NOMO-1 treated with DMSO at 0.1 percent for 48 hours (cell line): ENCODE measurements around the gene KAZN.
"Not testable (repeated sequence)": the region's sequence is repeated elsewhere in the genome, so short reads cannot be mapped to it uniquely, and the experiment has no call there.

ENCODE experiments used
- DNase-seq: peaks from one replicate; lab custom pipeline; 2025; ENCODE audit not compliant: unreplicated experiment; lab: John Stamatoyannopoulos, UW

Gene KAZN

DNA sequence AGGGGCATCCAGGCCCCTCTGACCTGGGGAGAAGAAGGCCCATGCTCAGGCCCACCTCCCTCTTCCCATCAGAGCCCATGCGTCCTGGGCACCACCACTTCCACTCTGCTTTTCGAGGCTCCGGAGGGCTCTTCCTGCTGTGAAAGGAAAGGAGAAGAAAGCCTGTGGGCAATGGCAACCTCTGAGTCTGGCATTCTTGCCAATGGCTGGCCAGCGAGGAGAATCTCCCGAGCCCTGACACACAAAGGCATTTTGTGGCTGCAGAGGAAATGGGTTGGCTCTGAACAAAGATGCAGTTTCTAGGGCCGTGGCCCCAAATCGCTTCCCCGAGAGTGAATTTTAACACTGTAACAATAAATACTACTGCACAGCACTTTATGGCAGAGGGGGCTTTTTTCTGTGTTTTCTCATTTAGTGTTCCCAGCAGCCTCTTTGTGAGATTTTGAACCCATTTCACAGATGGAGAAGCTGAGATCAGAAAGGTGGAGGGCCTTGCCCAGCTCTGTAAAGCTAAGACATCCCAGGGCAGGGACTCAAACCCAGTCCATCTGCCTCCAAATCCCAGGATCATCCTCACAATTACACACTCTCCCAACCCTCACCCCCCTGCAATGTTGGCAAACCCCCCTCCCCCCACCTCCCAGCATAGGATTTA is 519.3 kb downstream of the KAZN start:
- no peak for DNase-seq

DNA sequence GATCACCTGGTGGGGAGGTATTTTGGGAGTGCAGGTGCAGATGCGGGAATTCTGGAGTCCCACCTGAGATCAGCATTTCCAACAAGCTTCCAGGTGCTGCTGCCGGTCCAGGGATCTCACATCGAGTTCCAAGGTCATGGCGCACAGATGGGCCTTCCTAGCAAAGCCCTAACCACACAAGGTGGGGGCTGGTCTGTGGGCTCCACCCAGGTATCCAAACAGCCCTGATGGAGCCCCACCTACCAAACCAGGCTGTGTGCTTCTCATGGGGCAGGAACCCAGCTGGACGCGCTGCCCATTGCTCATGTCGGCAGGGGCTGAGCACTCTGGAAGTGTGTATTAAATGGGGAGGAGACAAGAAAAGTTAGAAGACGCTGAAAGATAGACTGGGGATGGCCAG is 520.1 kb downstream of the KAZN start:
- DNase-seq, result no peak

DNA sequence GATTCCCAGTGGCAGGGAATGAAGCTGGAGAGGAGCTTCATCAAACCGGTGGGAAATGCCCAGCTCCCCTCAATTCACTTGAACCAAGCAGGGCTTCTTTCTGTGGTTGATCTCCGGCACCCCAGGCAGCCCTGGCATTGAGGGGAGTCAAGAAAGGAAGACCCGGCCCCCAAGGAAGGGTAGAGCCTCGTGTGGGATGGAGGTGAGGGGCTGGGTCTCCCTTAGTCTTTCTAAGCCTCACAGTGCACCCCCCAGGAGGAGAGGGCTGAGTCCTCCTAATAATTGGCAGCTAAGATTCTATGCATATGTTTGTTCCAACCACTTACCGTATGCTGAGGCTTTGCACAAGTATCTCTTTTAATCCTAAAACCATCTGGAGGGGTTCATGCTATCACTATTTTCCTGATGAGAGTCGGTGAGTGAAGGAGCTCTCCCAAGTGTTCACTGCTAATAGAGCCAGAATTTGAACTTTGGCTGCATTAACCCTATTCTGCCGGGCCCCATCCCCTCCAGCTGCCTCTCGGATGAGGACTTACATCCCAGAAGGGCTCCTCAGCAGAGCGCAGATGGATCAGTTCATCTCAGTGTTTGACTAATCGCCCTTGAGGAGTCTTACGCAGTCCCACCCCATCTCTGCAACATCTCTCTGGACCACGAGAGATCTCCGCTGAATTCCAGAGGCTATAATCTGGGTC is 521.9 kb downstream of the KAZN start:
- no peak for DNase-seq

DNA sequence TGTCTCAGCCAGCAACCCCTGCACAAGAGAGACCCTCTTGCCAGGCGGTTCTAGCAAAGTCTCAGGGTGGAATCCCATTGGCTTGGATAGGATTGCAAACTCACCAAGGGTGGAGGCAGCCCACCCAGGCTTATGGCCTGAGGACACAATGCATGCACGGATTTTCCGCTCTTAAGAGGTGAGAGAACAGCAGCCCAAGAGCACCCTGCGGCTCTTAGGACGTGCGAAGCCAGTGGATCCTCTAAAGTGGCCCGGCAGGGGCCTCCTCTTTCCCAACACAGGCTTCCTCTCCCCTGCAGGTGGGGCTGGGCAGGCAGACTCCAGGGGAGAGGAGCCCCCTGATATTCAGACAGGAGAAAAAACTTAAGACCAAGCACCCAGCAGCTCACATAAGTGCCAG is 523.8 kb downstream of the KAZN start:
- DNase-seq, result no peak

DNA sequence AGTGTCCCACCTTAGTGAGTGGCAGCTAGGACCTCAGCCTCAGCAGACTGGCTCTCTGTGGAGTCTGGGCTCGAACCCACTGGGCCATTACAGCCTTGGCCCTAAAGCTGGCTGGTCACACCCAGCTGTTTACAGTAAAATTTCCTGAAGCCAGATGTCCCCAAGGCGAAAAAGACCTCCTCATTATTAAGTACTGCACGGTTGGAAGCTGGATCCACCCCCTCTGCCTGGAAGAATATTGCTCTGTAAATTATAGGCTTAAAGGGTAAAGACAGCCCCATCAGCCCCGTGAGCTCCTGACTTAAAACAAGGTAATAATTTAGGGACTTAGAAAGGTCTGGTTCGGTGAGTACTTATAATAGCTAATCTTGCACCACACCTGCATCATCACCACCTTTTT is 524.8 kb downstream of the KAZN start:
- no peak for DNase-seq

DNA sequence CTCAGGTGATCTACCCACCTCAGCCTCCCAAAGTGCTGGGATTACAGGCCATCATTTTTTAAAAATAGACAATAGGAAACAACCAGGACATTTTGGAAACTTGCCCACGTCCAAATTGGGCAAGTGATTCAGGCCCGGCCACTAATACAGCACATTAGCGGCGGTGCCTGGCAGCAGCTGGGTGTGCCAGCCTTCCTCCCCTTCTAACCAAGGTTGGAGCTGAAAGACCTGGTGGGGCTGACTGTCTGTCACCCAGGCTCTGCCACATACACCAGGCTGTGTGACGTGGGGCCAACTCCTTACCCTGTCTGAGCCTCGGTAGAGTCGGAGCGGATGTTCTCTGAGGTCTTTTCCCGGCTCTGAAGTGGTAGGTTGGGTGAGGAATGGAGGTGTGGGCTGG is 525.4 kb downstream of the KAZN start:
- DNase-seq, result no peak

DNA sequence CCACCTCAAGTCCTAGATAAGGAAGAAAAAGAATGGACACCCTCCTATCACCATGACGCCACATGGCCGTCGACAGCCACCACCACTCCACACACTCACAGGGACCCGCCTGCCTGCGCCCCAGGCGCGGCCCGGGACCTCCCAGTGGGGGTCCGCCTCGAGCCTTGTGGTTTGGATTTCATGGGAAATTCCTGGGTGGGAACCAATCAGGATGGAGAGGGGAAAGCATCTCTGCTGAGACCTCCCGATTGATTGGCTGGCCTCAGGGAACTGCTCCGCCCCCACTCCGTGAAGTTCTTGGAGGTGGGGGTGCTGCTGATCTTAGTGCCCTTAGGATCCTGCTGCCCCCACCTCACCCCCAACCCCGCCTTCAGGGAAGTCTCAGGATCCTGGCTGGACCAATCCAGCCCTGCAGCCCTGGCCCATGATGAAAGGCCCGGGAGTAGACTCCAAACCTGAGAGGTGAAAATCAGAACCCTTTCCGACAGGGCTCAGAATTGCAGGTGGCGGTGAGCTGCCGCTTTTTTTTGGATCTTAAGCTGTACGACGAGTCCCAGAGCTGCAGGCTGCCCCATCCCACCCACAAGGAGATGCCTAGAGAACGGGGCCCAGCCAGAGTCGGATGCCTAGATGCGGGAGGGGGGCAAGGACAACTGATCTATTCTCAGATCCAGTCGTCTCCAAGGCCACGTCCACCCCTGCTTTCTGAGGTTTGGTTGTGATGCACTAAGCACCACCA is 526.0 kb downstream of the KAZN start:
- no peak for DNase-seq

DNA sequence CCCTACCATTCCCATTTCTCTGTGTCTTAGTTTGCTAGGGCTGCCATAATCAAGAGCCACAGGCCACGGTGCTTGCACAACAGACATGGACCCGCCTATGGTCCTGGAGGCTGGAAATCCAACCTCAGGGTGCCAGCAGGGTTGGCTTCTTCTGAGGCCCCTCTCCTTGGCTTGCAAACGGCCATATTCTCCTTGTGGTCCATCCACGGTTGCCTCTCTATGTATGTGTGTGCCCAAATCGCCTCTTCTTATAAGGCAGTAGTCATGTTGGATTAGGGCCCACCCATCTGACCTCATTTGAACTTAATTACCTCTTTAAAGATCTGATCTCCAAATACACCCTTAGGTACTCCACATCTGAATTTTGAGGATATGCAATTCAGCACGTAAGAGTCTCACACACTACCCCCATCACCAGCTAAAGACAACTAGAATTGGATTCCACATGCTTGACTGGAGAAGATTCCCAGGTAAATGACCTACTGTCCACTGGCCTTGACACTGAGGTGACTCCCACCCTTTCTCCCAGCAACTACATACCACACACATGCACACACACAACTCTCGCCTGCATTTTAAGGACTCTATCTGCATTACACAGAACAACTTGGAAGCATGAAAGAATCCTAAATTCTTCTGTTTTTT is 526.7 kb downstream of the KAZN start:
- DNase-seq, result no peak

DNA sequence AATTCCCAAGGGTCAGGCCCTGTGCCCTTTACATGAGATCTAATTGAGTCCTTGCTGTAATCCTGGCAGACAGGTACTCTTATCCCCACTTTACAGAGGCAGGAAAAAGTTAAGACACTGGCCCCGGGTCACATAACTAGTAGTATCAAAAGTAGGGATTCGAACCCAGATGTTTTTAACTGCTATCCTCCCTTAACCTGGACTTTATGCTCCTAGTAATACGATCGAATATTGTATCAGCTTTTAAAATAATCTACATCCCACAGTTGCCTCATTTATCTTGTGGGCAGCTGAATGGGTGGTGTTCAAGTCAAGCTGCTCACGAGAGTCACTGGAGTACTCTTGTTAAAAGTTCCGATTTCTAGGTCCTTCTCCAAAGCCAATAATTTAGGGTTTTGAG is 529.6 kb downstream of the KAZN start:
- no peak for DNase-seq

DNA sequence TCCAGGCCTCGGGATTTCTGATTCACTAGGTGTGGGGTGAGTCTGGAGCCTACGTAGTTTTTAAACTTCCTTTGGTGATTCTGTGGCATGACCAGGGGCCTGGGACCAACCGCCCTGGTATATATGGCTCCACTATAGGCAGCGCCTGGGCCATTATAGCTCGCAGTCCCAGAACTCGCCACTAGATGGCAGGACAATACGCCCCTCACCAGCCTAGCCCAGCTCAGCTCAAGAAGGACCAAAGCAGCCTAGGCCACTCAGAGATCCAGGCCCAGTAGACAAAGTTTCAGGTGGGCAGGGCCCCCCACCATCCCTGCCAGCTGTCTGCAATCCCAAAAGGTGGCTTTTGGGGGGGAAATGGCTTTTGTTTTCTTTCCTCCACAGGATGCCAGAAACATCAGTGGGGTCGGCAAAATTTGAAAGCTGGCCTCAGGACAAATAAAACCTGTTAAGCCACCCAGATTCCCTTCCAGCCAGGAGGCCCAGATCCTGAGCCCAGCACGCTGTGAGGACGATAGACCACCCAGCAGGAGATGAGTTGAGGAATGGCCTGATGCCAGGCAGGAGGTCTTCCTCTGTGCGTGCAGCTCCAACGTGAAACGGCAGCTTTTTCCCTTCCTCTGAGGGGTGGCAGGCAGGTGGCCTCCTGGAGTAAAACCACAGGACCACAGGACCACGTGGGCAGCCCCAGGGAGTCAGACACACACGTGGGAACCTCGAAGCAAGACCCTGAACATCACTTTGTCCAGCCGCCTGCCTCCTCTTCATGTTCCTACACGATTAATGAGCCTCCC is 530.2 kb downstream of the KAZN start:
- peak; percentile 14 for DNase-seq

DNA sequence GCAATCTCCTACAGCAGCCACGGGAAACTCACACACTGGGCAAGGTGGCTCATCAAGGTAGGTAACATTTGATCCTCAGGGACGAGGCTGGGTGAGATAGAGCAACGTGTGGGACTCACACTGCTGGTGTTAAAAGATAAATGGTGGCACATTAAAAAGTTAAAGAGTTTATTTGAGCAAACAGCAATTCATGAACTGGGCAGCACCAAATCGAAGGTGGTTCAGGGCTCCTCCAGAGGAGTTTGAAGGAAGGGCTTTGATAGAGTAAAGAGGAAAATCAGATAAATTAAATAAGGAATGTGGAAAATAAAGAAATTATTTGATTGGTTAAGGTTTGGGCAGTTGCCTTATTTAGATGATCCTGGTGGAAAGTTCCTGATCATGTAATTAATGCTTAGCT is 531.5 kb downstream of the KAZN start:
- no peak for DNase-seq

DNA sequence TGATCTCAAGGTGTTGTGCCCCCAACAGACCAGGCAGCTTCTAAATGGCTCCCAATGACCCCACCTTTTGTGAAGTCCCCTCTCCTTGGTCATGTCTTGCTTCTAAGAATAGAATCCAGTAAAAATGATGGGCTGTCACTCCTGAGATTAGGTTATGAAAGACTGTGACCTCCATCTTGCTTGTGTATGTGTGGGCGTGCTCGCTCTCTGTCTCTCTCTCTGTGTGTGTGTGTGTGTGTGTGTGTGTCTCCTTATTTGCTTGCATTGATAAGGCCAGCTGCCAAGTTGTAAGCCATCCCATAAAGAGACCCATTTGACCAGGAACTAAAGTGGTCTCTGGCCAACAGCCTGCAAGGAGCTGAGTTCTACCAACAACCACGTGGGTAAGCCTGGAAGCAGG is 532.1 kb downstream of the KAZN start:
- no peak for DNase-seq

DNA sequence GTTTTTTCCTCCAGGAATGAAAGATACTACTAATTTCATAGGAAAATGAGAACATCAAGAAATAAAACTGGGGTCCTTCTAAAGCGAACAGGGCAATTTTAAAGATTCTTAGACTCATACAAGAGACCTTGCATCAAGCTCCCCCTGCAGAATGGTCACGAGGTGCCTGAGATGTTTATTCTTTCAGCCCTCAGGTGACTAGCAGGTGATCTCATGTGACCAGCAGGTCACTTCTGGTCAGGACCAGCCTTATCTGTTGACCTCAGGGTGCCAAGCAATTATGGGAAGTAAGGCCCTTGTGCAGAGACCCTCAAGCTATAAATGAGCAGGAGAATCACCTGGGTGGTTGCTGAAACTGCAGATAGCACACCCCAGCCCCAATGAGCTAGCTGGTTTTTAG is 534.5 kb downstream of the KAZN start:
- DNase-seq, result no peak

DNA sequence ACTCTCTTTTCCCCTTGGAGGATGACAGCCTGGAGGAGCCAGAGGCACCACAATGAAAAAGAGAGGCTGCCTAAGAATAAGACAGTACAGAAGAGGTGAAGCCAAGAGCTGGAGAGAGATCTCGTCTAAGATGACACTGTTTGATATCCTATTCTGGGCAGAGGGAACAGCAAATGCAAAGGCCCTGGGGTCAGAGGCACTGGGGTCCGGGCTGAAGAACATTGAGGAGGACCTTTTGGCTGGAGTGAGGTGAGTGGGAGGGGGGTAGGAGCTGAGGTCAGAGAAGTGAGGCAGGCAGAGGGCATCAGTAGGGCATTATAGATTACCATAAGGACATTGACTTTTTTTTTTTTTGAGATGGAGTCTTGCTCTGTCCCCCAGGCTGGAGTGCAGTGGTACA is 535.8 kb downstream of the KAZN start:
- DNase-seq, result no peak

DNA sequence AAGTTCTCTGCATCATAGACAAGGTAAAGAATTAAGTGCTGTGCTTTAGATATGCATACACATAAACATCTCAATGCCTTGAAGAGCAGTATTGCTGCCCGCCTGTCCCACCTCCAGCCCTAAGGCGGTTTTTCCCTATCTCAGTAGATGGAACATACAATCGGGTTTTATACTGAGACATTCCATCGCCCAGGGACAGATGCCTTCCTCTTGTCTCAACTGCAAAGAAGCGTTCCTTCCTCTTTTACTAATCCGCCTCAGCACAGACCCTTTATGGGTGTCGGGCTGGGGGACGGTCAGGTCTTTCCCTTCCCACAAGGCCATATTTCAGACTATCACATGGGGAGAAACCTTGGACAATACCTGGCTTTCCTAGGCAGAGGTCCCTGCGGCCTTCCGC is 537.1 kb downstream of the KAZN start:
- DNase-seq, result not testable (repeated sequence)

DNA sequence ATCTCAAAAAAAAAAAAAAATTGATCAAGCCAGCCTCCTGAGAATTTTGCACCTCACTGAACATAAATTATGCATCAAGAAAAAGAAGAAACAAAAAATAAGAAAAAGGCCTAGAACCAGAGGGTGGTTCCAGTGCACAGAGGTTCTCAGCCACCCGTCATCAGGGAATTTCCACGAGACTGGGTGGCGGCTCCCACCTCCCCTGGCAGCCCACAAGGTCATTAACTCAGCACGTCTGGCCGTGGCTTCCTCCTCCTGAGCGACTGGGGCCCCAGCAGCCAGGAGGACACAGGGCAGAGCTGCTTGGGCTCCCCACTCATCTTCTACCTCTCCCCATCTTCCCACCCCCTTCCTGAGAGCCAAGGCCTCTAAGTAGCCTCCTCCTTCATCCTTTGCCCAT is 539.3 kb downstream of the KAZN start:
- no peak for DNase-seq

DNA sequence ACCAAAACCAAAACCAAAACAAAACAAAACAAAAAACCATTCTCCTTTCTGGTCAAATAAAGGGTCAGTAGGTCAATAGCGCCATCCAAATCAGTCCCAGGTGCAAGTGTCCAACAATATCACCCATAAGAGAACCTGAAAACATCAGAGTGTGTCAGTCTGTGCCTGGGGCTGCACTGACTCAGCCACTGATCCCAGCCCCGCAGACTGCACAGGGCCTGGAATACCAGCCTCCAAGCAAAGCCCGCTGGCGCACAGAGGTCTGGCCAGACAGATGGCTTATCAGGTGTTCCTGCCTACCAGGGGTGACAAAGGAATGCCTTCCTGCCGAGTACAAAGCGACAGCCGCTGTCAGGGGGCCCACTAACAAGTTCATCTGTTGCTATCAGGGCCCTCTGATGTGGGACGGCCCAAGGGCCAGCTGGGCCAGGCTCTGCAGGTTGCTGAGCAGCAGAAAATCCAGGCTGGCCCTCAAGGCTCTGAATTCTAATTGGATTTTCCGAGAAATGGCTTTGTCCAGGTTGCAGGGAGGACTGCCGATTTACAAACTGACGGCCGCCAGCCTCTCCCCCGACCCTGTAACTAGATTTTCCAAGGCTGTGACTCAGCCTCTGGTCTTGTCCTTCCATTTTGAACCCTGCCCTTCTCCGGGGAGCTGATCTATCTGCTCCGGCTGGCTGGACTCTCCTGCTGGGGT is 541.3 kb downstream of the KAZN start:
- DNase-seq, result no peak

DNA sequence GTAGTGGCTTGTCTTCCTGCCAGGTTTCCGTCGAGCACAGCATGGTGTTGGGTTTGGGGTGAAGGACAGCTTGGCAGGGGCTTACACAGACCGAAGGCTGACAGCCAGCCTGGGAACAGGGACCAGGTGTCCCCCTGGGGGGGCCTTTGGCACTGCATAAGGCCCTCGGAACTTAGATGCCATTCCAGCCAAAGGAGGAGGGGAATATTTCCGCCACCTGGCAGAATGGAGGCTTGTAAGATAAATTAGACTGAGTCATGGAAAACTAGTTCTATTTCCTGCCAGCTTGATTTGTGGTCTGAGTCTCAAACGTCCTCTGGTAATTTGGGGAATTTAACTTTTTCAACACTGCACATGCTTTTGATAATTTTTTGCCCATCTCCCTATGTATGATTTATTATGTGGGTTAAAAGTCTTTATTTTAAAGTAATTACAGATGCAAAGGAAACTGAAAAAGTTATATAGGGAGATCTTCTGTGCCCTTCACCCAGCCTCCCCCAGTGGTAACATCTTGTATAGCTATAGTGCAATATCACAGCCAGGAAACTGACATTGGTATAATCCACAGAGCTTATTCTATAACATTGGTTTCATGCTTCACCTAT is 543.6 kb downstream of the KAZN start:
- DNase-seq, result peak; percentile 26

DNA sequence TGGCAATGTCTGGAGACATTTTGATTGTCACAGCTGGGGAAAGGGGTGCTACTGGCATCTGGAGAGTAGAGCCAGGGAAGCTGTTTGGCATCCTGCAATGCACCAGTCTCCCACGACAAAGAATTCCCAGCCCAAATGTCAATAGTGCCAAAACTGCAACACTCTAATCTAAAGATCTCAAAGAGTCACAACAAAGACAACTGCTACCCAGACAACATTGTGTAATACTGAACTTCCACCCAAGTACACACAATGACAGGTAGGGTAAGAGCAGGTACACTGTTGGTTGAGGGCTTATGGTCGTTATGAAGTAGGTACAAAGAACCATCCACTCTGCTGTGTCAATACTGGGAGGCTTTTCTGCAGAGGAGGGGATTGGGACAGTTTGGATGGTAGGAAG is 546.8 kb downstream of the KAZN start:
- no peak for DNase-seq

DNA sequence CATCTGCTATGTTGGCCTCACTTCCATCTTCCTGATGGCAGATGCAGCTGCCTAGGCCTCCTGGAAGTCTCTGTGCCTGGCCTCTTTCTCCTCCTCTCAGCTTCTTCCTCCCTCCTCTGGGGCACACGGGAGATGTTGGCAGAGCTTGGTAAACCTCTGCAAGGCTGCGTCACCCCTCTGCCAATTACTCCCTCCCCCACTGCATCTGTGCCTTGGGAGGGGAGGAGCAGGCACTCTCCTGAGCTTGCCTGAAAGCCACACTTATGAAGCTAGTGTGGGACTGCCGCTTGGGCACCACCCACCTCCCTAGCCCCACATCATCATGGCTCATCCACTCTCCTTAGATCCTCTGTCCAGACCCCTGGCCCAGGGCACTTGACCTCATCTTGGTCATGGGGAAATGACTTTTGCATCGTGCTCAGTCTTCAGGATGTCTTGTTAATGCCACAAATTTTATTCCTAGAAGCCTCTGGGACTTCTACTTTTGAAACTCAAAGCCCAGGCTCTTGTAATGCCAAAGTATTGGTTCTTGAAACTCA is 547.7 kb downstream of the KAZN start:
- no peak for DNase-seq
